ENCODE results near the gene KLC1.

The KLC1 gene

DNA sequence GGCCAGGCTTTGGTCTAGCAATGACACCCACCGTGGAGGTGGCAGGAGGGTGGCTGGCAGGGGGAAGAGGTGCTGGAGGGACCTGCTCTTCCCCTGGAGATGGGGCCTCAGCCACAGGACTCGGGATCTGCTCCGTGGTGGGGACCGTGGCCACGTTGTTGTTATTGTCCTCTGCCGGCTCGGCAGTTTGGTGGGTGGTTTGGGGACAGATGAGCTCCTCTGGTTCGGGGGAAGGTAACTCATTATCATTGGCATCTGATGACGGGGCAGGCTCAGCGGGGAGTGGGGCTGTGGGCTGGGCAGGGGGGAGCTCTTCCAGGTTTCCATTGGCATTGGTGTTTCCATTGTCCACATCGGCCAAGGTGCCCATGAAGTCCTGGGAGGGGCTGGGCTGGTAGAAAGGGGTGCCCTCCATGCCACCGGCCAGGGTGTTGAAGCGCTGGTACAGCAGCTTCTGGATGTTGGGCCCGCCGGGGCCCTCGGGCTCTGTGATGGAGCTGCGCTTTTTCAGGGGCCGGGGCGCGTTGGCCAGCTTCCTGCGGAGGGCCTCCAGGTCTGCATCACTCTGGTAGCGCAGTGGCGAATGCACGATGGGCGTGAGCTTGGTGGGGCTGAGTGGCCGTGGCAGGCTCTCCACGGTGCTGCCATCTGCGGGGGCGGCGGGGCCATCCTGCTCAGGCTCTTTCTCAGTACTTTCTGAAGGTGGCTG, 110.9 kb downstream of the KLC1 start:
- POLR2A ChIA-PET (ENCODE audit: low non-redundant PET) = no interaction called here
- TF ChIP-seq, protein P1, sequence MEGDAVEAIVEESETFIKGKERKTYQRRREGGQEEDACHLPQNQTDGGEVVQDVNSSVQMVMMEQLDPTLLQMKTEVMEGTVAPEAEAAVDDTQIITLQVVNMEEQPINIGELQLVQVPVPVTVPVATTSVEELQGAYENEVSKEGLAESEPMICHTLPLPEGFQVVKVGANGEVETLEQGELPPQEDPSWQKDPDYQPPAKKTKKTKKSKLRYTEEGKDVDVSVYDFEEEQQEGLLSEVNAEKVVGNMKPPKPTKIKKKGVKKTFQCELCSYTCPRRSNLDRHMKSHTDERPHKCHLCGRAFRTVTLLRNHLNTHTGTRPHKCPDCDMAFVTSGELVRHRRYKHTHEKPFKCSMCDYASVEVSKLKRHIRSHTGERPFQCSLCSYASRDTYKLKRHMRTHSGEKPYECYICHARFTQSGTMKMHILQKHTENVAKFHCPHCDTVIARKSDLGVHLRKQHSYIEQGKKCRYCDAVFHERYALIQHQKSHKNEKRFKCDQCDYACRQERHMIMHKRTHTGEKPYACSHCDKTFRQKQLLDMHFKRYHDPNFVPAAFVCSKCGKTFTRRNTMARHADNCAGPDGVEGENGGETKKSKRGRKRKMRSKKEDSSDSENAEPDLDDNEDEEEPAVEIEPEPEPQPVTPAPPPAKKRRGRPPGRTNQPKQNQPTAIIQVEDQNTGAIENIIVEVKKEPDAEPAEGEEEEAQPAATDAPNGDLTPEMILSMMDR (conservative IDR thresholded peaks at IDR 0.05; ENCODE audit: low read depth) = no peak
- no peak overlapping the region for H3K27ac ChIP-seq
- no peak for DNase-seq (ENCODE audit: low spot score)
- CTCF ChIA-PET = interaction anchor here (0.6 kb wide), 1 partner anchor 9 kb away, joined by 3 read pairs; no protein-coding TSS in a partner anchor

DNA sequence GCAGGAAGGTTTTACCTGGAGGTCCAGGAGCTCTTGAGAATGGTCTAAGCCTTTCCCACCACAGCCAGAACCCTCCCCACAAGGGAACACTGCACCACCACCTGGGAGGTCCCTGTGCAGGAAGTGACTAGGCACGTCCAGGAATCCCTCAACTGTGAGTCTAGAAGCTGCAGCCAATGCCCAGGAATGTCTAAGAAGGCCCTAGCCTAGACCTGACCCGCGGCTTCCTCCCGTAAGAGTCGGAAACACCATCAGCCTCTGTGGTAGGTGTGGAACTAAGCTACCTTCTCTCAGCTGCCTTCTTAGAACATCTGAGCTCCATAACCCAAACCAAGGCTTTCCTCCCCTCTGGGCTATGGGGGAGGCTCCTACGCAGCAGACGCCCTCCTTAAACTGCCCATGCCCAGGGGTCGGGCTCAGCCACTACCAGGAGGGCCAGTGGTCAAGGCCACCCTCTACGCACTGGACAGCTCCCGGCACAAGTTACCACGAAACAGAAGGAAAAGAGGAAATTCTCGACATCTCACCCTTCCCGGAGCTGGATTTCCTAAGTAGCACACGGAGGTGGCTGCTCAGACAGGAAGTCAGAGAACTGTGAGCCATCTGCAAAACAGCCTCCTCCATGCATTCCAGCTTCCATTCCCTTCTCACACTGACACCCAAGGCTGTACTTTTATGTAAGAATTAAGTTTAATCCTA, 112.1 kb downstream of the KLC1 start:
- ChIA-PET POLR2A (ENCODE audit: low non-redundant PET) (no interaction called here), CTCF (interaction anchor here (0.7 kb wide), 2 partner anchors 67 to 169 kb away, joined by 3 to 5 read pairs; no protein-coding TSS in a partner anchor)
- peak overlapping the region; percentile 11; the same call in 1 of the 2 replicates for H3K27ac ChIP-seq
- DNase-seq (ENCODE audit: low spot score) = no peak
- TF ChIP-seq, protein P1 (conservative IDR thresholded peaks at IDR 0.05; ENCODE audit: low read depth) = no peak

DNA sequence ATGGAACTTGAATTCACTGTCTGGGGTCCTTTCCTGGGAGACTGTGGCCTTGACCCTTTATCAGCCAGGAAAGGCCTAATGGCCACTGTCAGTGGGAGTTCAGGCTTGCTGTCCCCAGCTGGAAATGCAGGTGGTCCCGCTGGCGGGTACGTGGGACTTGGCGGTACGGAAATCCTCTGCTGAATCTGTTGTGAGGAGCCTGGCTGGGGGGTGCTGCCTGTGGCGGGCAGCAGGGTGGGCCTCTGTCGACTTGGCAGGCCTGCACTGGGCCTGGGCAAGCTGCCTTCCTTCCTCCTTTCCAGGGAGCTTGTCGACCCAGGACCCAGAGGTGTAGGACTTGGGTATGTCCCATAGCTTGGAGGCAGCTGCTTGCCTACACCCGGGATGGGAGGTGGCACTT, 112.9 kb downstream of the KLC1 start:
- POLR2A ChIA-PET (ENCODE audit: low non-redundant PET) = no interaction called here
- no peak for DNase-seq (ENCODE audit: low spot score)
- CTCF ChIA-PET = no interaction called here

DNA sequence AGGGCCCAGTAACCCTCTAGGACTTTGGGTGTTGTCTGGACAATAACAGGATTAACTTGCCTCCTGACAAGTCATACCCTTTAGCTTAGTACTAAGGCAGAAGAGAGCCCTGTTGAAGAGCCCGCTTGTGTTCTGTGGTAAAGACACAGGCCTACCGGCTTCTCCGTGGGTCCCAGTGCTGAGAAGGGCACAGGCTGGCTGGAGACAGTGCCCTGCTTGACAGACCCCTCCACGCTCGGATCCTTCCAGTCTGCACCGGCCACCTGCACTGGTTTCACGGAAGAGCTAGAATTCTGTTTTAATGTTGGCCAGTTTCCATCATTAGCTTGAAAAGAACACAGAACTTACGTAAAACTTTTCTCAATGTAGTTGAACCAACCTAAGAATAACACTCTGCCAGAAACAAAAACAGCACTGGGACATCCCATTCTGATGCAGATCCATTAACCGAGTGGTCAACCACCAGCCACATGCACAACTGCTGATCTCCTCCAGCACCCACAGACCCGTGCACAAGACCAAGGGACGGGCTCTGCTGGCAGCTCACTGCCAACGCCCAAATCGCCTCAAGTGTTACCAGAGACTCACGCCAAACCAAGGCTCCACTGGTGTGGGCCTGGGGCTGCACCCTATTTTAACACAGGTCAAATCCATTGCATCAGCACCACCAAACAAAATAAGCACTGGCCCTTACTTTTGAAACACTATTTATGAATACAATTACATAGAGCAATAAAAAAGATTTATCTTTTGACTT, 113.7 kb downstream of the KLC1 start:
- TF ChIP-seq, protein P1 (conservative IDR thresholded peaks at IDR 0.05; ENCODE audit: low read depth) = no peak
- POLR2A ChIA-PET (ENCODE audit: low non-redundant PET) = no interaction called here
- CTCF ChIA-PET = no interaction called here
- H3K27ac ChIP-seq = no peak overlapping the region
- DNase-seq (ENCODE audit: low spot score) = no peak

More for the DNA sequence above, 112.9 kb downstream of the KLC1 start:
- no peak overlapping the region for H3K27ac ChIP-seq
- TF ChIP-seq, protein P1 (conservative IDR thresholded peaks at IDR 0.05; ENCODE audit: low read depth) = no peak

DNA sequence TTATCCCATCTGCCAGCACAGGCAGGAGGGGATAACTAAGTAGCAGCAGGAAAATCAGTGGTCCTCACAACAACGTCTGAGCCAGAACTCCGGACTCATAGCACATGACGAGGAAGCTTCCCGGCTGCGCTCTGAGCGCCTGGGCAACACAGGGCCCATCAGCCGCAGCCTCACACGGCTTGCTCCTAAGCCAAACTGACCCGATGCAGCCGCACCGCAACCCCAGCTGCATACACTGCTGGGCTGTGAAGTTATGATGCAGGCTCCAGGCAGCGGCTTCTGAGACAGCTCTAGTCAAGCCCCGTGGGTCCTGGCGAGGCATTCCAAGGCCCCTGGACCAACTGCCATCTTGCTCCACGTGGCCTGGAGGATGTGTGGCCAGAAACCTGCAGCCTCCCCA, 114.7 kb downstream of the KLC1 start:
- ChIA-PET POLR2A (ENCODE audit: low non-redundant PET) (no interaction called here), CTCF (no interaction called here)
- TF ChIP-seq, protein P1 (conservative IDR thresholded peaks at IDR 0.05; ENCODE audit: low read depth) = no peak
- no peak for DNase-seq (ENCODE audit: low spot score)
- H3K27ac ChIP-seq = no peak overlapping the region

DNA sequence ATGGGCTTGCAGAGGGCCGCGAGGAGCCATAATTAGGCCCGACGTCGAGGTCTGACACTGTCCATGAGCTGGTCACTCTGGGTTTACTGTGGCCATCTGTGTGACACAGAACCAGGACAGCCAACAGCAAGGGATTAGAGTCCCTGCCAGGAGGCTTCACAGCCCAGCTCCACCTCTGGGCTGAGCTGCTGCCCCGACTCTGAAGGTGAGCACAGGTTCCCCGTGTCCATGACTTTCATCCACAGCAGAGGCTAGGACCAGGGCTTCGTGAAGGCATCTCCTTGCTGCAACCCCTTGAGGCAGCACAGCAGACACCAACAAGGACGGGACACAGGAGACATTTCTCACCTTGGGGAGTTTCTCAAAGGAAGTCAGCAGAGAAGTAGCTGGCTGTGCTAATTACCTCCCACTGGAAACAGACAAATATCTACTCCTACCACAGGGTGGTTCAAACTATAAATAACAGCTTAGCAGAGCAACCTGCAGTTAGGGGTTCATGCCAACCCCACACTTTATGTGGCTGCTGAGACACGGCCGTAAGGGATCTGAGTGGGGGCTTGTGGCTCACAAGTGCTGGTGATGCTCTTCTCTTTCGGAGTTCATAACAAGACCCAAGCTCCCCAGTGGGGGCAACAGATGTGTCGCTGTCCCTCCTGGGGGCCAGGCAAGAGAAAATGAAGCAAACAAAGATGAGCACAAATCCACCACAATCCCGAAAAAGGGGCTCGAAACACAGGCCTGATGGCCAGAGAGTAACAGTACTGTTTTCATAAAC, 115.8 kb downstream of the KLC1 start:
- ChIA-PET CTCF (no interaction called here), POLR2A (ENCODE audit: low non-redundant PET) (no interaction called here)
- no peak for DNase-seq (ENCODE audit: low spot score)
- TF ChIP-seq, protein P1 (conservative IDR thresholded peaks at IDR 0.05; ENCODE audit: low read depth) = no peak
- H3K27ac ChIP-seq = no peak overlapping the region
